A549 (cell line): Measurements from ENCODE around the gene MCM10. TPM values are rescaled to one million over a fixed set of nuclear protein-coding genes. Genes with fewer than 3 reads are reported as not detected.
A peak's percentile ranks its signal among the peaks of the same experiment; 100 is the strongest.

ENCODE experiments used
- ATAC-seq, 2 experiments: fragments of 200-7000 bp in 1 of 2; fragments of >200 bp in 1 of 2; cut with Nextera tagmentation in 1 of 2; cut with Tn5 transposase in 1 of 2; 3 replicates each; pipeline versions ENCODE4 v1.8.0 to v1.9.1; 2018 to 2020; ENCODE audit warnings: mild to moderate bottlenecking in 1 of 2, moderate library complexity in 1 of 2
- CTCF ChIA-PET: fragments of 300-600 bp; sonication (Branson Sonifier 250); formaldehyde crosslinking; extraction: SDS; loops from one replicate; lab custom pipeline; 2021; ENCODE audit warnings: antibody characterized with exemption, inconsistent platforms; lab: Yijun Ruan, JAX
- POLR2A ChIA-PET: fragments of 350-600 bp; formaldehyde crosslinking; extraction: SDS; loops from one replicate; lab custom pipeline; 2021; ENCODE audit warnings: antibody characterized with exemption, inconsistent platforms; lab: Yijun Ruan, JAX
- DNase-seq, 2 experiments: peaks; one replicate each; pipeline versions ENCODE4 v3.0.0 to v3.0.0-alpha.2; 2011 to 2016; ENCODE audit warnings: low read depth in 1 of 2, low spot score in 1 of 2
- FAIRE-seq: peaks from 2 replicates; lab custom pipeline; 2011; peaks lifted over from hg19 to GRCh38; lab: Jason Lieb, UNC
- H3K27ac ChIP-seq, 2 experiments: fragments of >200 bp; sonication (Bioruptor Twin); formaldehyde crosslinking; 3 replicates each; pipeline ENCODE4 v1.5.1; 2016 to 2017
- H3K4me1 ChIP-seq: fragments of >200 bp; sonication (Bioruptor Twin); formaldehyde crosslinking; 3 replicates; pipeline ENCODE4 v1.6.1; 2016
- H3K4me2 ChIP-seq: fragments of >200 bp; sonication (Bioruptor Twin); formaldehyde crosslinking; 3 replicates; pipeline ENCODE4 v1.6.1; 2016
- H3K4me3 ChIP-seq: fragments of >200 bp; sonication (Bioruptor Twin); formaldehyde crosslinking; 3 replicates; pipeline ENCODE4 v1.5.1; 2016
- H3K9me3 ChIP-seq: fragments of >200 bp; sonication (Bioruptor Twin); formaldehyde crosslinking; 3 replicates; pipeline ENCODE4 v1.6.1; 2016
- BHLHE40 ChIP-seq: IDR thresholded peaks from 2 replicates; pipeline ENCODE4 v1.6.1; 2012; ENCODE audit warnings: low read depth, low read length, inconsistent platforms
- CBX8 ChIP-seq: fragments of 200-600 bp; sonication (generic); IDR thresholded peaks from 2 replicates; pipeline ENCODE4 v1.6.1; 2016
- CHD2 ChIP-seq: fragments of 150-350 bp; IDR thresholded peaks from 2 replicates; pipeline ENCODE4 v1.6.1; 2014; ENCODE audit warnings: low read length; ENCODE audit not compliant: partially characterized antibody
- FOSL2 ChIP-seq, 2 experiments: fragments of 450-650 bp in 1 of 2; fragments of >200 bp in 1 of 2; sonication (Bioruptor Twin) in 1 of 2; formaldehyde crosslinking; IDR thresholded peaks; 2 replicates each; pipeline versions ENCODE4 v1.5.0 to v1.6.1; 2016 to 2020; ENCODE audit warnings: mild to moderate bottlenecking in 1 of 2, moderate library complexity in 1 of 2
- HDAC2 ChIP-seq: fragments of 200-600 bp; sonication (generic); IDR thresholded peaks from 2 replicates; pipeline ENCODE4 v1.6.1; 2016
- HOXA7 ChIP-seq: fragments of 250-450 bp; sonication (Bioruptor Pico); IDR thresholded peaks from 2 replicates; pipeline ENCODE4 v1.5.0; 2020; ENCODE audit warnings: mild to moderate bottlenecking, moderate library complexity
- HOXB13 ChIP-seq: fragments of 250-450 bp; sonication (Bioruptor Pico); IDR thresholded peaks from 2 replicates; pipeline ENCODE4 v1.5.0; 2020; ENCODE audit warnings: low read depth, mild to moderate bottlenecking, moderate library complexity
- HOXB5 ChIP-seq: fragments of 250-450 bp; sonication (Bioruptor Pico); IDR thresholded peaks from 2 replicates; pipeline ENCODE4 v1.5.0; 2020; ENCODE audit warnings: mild to moderate bottlenecking, moderate library complexity
- JUN ChIP-seq, 2 experiments: fragments of >200 bp; sonication (Bioruptor Twin); formaldehyde crosslinking; IDR thresholded peaks; 2 replicates in 1 of 2; 3 replicates in 1 of 2; pipeline ENCODE4 v1.6.1; 2016 to 2017
- JUNB ChIP-seq: fragments of >200 bp; sonication (Bioruptor Twin); formaldehyde crosslinking; IDR thresholded peaks from 2 replicates; pipeline ENCODE4 v1.6.1; 2016
- MAFK ChIP-seq: fragments of 450-650 bp; IDR thresholded peaks from 2 replicates; pipeline ENCODE4 v1.6.1; 2014; ENCODE audit not compliant: partially characterized antibody
- MAZ ChIP-seq: fragments of 150-350 bp; IDR thresholded peaks from 2 replicates; pipeline ENCODE4 v1.6.1; 2014; ENCODE audit warnings: antibody characterized with exemption, low read depth, low read length, borderline replicate concordance
- NFE2L2 ChIP-seq: fragments of 150-350 bp; conservative IDR thresholded peaks from 2 replicates; pipeline ENCODE4 v1.6.1; 2014; ENCODE audit warnings: low read length
- NR3C1 ChIP-seq: fragments of >200 bp; sonication (Bioruptor Twin); formaldehyde crosslinking; IDR thresholded peaks from 3 replicates; pipeline ENCODE4 v1.6.1; 2017
- RAD21 ChIP-seq, 2 experiments: fragments of >200 bp in 1 of 2; sonication (Bioruptor Twin) in 1 of 2; formaldehyde crosslinking in 1 of 2; IDR thresholded peaks in 1 of 2; conservative IDR thresholded peaks in 1 of 2; 2 replicates in 1 of 2; 3 replicates in 1 of 2; pipeline ENCODE4 v1.6.1; 2012 to 2018; ENCODE audit warnings: inconsistent platforms in 1 of 2
- RCOR1 ChIP-seq: fragments of 150-350 bp; IDR thresholded peaks from 2 replicates; pipeline ENCODE4 v1.6.1; 2014; ENCODE audit warnings: antibody characterized with exemption, low read length, low read depth
- RNF2 ChIP-seq: fragments of 200-600 bp; sonication (generic); IDR thresholded peaks from 2 replicates; pipeline ENCODE4 v1.6.1; 2016; ENCODE audit warnings: low read depth, mild to moderate bottlenecking, antibody characterized with exemption, moderate library complexity, borderline replicate concordance
- SMC3 ChIP-seq: fragments of >200 bp; sonication (Bioruptor Twin); formaldehyde crosslinking; IDR thresholded peaks from 3 replicates; pipeline ENCODE4 v1.6.1; 2018; ENCODE audit warnings: inconsistent platforms
- SREBF2 ChIP-seq: fragments of 450-650 bp; IDR thresholded peaks from 2 replicates; pipeline ENCODE4 v1.6.1; 2014; ENCODE audit warnings: mild to moderate bottlenecking, moderate library complexity
- TFCP2L1 ChIP-seq: fragments of 250-450 bp; sonication (Bioruptor Pico); IDR thresholded peaks from 2 replicates; pipeline ENCODE4 v1.5.0; 2021; ENCODE audit warnings: mild to moderate bottlenecking
- ZC3H11A ChIP-seq: fragments of 450-650 bp; IDR thresholded peaks from 2 replicates; pipeline ENCODE4 v1.6.1; 2014; ENCODE audit warnings: antibody characterized with exemption, mild to moderate bottlenecking
- WGBS: methylation state at CpG from one replicate; pipeline ENCODE4 v1.1.6; 2017; ENCODE audit errors: missing lambda C conversion rate; 5-methylcytosine and 5-hydroxymethylcytosine counted together
- polyA plus RNA-seq, 4 experiments: library from polyadenylated mRNA; depleted of rRNA in 3 of 4; stranded (reverse); fragments of >200 nt; fragmentation: RNase III in 1 of 4; extraction: RNeasy Plus Mini Kit Qiagen cat#74134 plus additional on column Dnase treatment in 1 of 4; gene quantifications; 2 replicates in 3 of 4; 3 replicates in 1 of 4; pipeline ENCODE4 v1.2.3, GENCODE V29; 2011 to 2017
- TF ChIP-seq, protein P1 (sequence below): fragments of >200 bp; sonication (Bioruptor Twin); formaldehyde crosslinking; IDR thresholded peaks from 3 replicates; pipeline ENCODE4 v1.5.1; 2016
- TF ChIP-seq, protein P2 (sequence below): fragments of >200 bp; sonication (Bioruptor Twin); formaldehyde crosslinking; IDR thresholded peaks from 3 replicates; pipeline ENCODE4 v1.6.1; 2016
- TF ChIP-seq, protein P3 (sequence below): fragments of >200 bp; sonication (Bioruptor Twin); formaldehyde crosslinking; IDR thresholded peaks from 2 replicates; pipeline ENCODE4 v1.6.1; 2016

Gene MCM10
- polyA plus RNA-seq, 2 of the 4 experiments (the other 2 are of a cell fraction), result 24.3 to 24.4 TPM

DNA sequence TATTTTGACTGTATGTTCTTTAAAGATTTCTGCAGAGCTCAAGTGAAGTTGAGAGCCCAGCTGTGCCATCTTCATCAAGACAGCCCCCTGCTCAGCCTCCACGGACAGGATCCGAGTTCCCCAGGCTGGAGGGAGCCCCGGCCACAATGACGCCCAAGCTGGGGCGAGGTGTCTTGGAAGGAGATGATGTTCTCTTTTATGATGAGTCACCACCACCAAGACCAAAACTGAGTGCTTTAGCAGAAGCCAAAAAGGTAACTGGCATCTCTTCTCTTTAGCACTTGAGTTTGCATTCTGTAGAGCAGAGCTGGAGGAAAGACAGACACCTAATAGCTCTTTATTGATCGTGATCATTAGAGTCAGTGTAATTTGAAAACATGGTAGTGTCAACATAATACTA lies 33.7 kb downstream of the MCM10 start:
- WGBS, result 92% methylated on average over 6 of the region's 6 CpGs
- TF ChIP-seq RAD21 (conservative IDR thresholded peaks at IDR 0.05 in 1 of 2, IDR thresholded peaks at IDR 0.05 in 1 of 2) (no peak), HOXA7 (no peak), CBX8 (no peak), HOXB5 (no peak), CHD2 (no peak), JUN (IDR thresholded peaks at IDR 0.05) (no peak), MAFK (peak; percentile 21), MAZ (no peak), NFE2L2 (0 out of 2 replicates have a peak, but pooled peaks have one; percentile 24), NR3C1 (no peak), SREBF2 (no peak), RCOR1 (no peak), HDAC2 (no peak), FOSL2 (IDR thresholded peaks at IDR 0.05) (no peak), FOSL2 (CRISPR knock-in tag; IDR thresholded peaks at IDR 0.05) (peak; percentile 42), SMC3 (no peak), ZC3H11A (no peak), BHLHE40 (no peak)
- TF ChIP-seq, protein P1, sequence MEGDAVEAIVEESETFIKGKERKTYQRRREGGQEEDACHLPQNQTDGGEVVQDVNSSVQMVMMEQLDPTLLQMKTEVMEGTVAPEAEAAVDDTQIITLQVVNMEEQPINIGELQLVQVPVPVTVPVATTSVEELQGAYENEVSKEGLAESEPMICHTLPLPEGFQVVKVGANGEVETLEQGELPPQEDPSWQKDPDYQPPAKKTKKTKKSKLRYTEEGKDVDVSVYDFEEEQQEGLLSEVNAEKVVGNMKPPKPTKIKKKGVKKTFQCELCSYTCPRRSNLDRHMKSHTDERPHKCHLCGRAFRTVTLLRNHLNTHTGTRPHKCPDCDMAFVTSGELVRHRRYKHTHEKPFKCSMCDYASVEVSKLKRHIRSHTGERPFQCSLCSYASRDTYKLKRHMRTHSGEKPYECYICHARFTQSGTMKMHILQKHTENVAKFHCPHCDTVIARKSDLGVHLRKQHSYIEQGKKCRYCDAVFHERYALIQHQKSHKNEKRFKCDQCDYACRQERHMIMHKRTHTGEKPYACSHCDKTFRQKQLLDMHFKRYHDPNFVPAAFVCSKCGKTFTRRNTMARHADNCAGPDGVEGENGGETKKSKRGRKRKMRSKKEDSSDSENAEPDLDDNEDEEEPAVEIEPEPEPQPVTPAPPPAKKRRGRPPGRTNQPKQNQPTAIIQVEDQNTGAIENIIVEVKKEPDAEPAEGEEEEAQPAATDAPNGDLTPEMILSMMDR, result no peak
- TF ChIP-seq, protein P2, sequence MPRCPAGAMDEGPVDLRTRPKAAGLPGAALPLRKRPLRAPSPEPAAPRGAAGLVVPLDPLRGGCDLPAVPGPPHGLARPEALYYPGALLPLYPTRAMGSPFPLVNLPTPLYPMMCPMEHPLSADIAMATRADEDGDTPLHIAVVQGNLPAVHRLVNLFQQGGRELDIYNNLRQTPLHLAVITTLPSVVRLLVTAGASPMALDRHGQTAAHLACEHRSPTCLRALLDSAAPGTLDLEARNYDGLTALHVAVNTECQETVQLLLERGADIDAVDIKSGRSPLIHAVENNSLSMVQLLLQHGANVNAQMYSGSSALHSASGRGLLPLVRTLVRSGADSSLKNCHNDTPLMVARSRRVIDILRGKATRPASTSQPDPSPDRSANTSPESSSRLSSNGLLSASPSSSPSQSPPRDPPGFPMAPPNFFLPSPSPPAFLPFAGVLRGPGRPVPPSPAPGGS, result no peak
- TF ChIP-seq, protein P3, sequence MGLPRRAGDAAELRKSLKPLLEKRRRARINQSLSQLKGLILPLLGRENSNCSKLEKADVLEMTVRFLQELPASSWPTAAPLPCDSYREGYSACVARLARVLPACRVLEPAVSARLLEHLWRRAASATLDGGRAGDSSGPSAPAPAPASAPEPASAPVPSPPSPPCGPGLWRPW, result no peak
- ChIA-PET POLR2A (no interaction called here), CTCF (interaction anchor here (1.2 to 1.4 kb wide), 2 partner anchors 11 to 33 kb away, joined by 4 to 6 read pairs; partner anchors contain the start of gene MCM10)
- DNase-seq (no peak), ATAC-seq (no peak), FAIRE-seq (no peak)
- Histone ChIP-seq H3K4me1 (no peaks in the 10 kb centered on the region), H3K27ac (no peak overlapping the region), H3K4me3 (no peak overlapping the region), H3K4me2 (no peak overlapping the region), H3K9me3 (no peaks in the 10 kb centered on the region)

DNA sequence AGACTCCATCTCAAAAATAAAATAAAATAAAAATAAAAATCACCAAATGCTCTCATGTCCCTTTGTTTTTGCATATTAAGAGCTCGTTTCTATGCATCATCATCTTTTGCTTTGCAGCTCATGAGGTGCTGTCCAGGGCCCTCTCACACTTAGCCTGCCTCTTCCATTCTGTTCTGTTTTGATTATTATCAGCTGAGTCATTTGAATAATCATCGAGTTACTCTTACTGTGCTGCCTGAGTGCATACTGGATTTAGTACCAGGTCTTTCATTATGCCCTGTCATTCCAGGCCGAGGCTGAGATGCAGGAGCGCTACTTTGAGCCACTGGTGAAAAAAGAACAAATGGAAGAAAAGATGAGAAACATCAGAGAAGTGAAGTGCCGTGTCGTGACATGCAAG lies 39.8 kb downstream of the MCM10 start:
- TF ChIP-seq HOXA7, result no peak
- no peak for TF ChIP-seq ZC3H11A
- no peak for TF ChIP-seq RAD21 (conservative IDR thresholded peaks at IDR 0.05 in 1 of 2, IDR thresholded peaks at IDR 0.05 in 1 of 2)
- TF ChIP-seq, protein P1, result no peak
- no peak for TF ChIP-seq SREBF2
- no peak for TF ChIP-seq TFCP2L1 (CRISPR knock-in tag)
- no peak for TF ChIP-seq NFE2L2
- TF ChIP-seq SMC3, result no peak
- no peak for TF ChIP-seq HOXB13 (CRISPR knock-in tag)
- TF ChIP-seq HOXB5, result no peak
- TF ChIP-seq JUNB, result no peak
- TF ChIP-seq RNF2, result no peak
- TF ChIP-seq, all 56 proteins: peak for 0
- ATAC-seq, result no peak
- Histone ChIP-seq H3K27ac (no peak overlapping the region), H3K4me2 (no peak overlapping the region), H3K9me3 (no peaks in the 10 kb centered on the region), H3K4me3 (no peak overlapping the region), H3K4me1 (no peaks in the 10 kb centered on the region)
- ChIA-PET POLR2A (no interaction called here), CTCF (no interaction called here)
- WGBS, result 86% methylated on average over 6 of the region's 6 CpGs
- FAIRE-seq, result no peak
- DNase-seq, result no peak
